ENCODE measurements around the gene SEC11C.

The SEC11C gene

DNA sequence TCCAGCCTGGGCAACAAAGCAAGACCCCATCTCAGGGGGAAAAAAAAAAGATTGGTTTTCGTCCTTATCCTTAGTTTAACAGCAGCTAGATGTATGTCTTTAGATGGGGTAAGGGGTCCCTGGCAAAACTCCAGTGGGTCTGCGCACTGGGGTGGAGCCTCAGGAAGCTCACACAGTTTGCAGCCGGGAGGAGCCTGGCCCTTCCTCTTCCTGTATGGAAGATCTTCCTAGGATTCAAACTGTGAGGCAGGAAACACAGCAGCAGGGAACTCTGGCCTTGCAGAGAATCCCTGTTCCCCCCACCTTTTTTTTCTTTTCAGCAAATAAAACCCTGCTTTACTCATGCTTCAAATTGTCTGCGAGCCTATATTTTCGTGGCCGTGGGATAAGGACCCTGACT is 67.8 kb downstream of the SEC11C start:
- H3K4me2 ChIP-seq (ENCODE audit: low read length) = no peak overlapping the region
- no peak for TF ChIP-seq EZH2phosphoT487 (IDR thresholded peaks at IDR 0.05; ENCODE audit: low read depth)
- TF ChIP-seq, protein P1, sequence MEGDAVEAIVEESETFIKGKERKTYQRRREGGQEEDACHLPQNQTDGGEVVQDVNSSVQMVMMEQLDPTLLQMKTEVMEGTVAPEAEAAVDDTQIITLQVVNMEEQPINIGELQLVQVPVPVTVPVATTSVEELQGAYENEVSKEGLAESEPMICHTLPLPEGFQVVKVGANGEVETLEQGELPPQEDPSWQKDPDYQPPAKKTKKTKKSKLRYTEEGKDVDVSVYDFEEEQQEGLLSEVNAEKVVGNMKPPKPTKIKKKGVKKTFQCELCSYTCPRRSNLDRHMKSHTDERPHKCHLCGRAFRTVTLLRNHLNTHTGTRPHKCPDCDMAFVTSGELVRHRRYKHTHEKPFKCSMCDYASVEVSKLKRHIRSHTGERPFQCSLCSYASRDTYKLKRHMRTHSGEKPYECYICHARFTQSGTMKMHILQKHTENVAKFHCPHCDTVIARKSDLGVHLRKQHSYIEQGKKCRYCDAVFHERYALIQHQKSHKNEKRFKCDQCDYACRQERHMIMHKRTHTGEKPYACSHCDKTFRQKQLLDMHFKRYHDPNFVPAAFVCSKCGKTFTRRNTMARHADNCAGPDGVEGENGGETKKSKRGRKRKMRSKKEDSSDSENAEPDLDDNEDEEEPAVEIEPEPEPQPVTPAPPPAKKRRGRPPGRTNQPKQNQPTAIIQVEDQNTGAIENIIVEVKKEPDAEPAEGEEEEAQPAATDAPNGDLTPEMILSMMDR (IDR thresholded peaks at IDR 0.05; ENCODE audit: low read depth, low read length) = no peak
- H3K36me3 ChIP-seq (replicated peaks; ENCODE audit: low read depth, low read length) = no peaks in the 10 kb centered on the region
- H3K9me3 ChIP-seq (ENCODE audit: insufficient read depth, low read length) = no peaks in the 10 kb centered on the region
- H4K20me1 ChIP-seq (ENCODE audit: insufficient read depth, low read length) = no peaks in the 10 kb centered on the region
- H3K9ac ChIP-seq (ENCODE audit: low read length) = no peak overlapping the region
- H2AFZ ChIP-seq (ENCODE audit: low read depth, low read length) = no peak overlapping the region
- no peaks in the 10 kb centered on the region for H3K4me1 ChIP-seq (ENCODE audit: low read length)
- H3K27me3 ChIP-seq (ENCODE audit: low read depth, low read length) = peaks cover 8% of the 10 kb centered on the region; the same call in 1 of the 2 replicates
- H3K27ac ChIP-seq (ENCODE audit: low read length) = no peak overlapping the region
- H3K4me3 ChIP-seq (ENCODE audit: low read length) = no peak overlapping the region
- no peaks in the 10 kb centered on the region for H3K79me2 ChIP-seq (ENCODE audit: low read length)

Measured in OCI-LY3 (cell line).